Lower lobe of right lung (tissue), 2 donors: ENCODE results near the gene GABRR1. TPM values are rescaled to one million over a fixed set of nuclear protein-coding genes. Genes with fewer than 3 reads are reported as not detected.
"Not testable (repeated sequence)": the region's sequence is repeated elsewhere in the genome, so short reads cannot be mapped to it uniquely, and the experiment has no call there.

Experiments
- ATAC-seq, 2 donors: fragments of 200-7000 bp; cut with Tn5 transposase; one replicate each; pipeline ENCODE4 v1.9.1; 2020 to 2022; ENCODE audit warnings: mild to moderate bottlenecking in 2 of 2, moderate library complexity in 2 of 2
- DNase-seq: peaks from one replicate; pipeline ENCODE4 v3.0.0-alpha.2; 2020
- H3K27ac ChIP-seq: fragments of 200-600 bp; one replicate; pipeline ENCODE4 v1.8.0; 2022
- H3K27me3 ChIP-seq: fragments of 200-600 bp; one replicate; pipeline ENCODE4 v1.8.0; 2022; ENCODE audit warnings: low read depth
- H3K36me3 ChIP-seq: fragments of 200-600 bp; one replicate; pipeline ENCODE4 v1.8.0; 2022; ENCODE audit warnings: mild to moderate bottlenecking
- H3K4me1 ChIP-seq: fragments of 200-600 bp; one replicate; pipeline ENCODE4 v1.8.0; 2022
- H3K4me3 ChIP-seq: fragments of 200-600 bp; one replicate; pipeline ENCODE4 v1.8.0; 2022; ENCODE audit warnings: mild to moderate bottlenecking
- H3K9me3 ChIP-seq: fragments of 200-600 bp; one replicate; pipeline ENCODE4 v1.8.0; 2022
- intact Hi-C: fragments of 100-400 bp; cut with DNase I; formaldehyde crosslinking; loops from one replicate; pipeline ENCODE4 v1.11.0; 2022
- total RNA-seq: library from RNA; stranded (reverse); fragmentation: NEBNext Ultra II Directional; extraction: Animal tissue kit (Norgen Biotek cat#: 25700); gene quantifications from one replicate; pipeline ENCODE4 v1.2.1, GENCODE V29; 2021
- TF ChIP-seq, protein P1 (sequence below): fragments of 200-600 bp; IDR thresholded peaks from one replicate; pipeline ENCODE4 v1.8.0; 2022; ENCODE audit warnings: antibody characterized with exemption, mild to moderate bottlenecking
- donor health status: DM: no; HTN: yes; CAD: no; lungs with severe emphysema.

GABRR1 gene
- total RNA-seq, 1 donor from 2014 or later: not detected

DNA sequence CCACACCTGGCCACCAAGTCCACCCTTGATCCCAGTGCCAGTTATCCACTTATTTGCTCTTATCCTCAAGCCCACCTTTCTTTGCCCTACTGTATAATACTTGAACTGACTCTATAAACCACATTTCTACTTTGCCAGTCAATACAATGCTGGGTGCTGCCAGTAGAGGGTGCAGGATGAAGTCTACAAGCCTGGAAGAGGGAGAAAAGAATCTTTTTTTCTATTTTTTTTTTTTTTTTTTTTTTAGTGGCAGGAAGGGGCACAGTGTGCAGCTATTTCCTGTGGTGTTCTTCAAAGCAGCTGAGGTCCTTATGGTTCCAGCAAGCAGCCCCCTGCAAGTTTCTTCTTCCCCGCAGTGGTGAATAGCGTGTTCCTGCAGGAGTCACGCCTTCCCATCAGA is 22.2 kb upstream of the GABRR1 start:
- Histone ChIP-seq H3K9me3 (no peaks in the 10 kb centered on the region), H3K27me3 (no peaks in the 10 kb centered on the region), H3K4me3 (no peak overlapping the region), H3K27ac (no peak overlapping the region), H3K36me3 (no peaks in the 10 kb centered on the region), H3K4me1 (no peaks in the 10 kb centered on the region)
- ATAC-seq: no peak
- DNase-seq: no peak
- intact Hi-C loops: no loop called here
- TF ChIP-seq, protein P1, sequence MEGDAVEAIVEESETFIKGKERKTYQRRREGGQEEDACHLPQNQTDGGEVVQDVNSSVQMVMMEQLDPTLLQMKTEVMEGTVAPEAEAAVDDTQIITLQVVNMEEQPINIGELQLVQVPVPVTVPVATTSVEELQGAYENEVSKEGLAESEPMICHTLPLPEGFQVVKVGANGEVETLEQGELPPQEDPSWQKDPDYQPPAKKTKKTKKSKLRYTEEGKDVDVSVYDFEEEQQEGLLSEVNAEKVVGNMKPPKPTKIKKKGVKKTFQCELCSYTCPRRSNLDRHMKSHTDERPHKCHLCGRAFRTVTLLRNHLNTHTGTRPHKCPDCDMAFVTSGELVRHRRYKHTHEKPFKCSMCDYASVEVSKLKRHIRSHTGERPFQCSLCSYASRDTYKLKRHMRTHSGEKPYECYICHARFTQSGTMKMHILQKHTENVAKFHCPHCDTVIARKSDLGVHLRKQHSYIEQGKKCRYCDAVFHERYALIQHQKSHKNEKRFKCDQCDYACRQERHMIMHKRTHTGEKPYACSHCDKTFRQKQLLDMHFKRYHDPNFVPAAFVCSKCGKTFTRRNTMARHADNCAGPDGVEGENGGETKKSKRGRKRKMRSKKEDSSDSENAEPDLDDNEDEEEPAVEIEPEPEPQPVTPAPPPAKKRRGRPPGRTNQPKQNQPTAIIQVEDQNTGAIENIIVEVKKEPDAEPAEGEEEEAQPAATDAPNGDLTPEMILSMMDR: no peak

DNA sequence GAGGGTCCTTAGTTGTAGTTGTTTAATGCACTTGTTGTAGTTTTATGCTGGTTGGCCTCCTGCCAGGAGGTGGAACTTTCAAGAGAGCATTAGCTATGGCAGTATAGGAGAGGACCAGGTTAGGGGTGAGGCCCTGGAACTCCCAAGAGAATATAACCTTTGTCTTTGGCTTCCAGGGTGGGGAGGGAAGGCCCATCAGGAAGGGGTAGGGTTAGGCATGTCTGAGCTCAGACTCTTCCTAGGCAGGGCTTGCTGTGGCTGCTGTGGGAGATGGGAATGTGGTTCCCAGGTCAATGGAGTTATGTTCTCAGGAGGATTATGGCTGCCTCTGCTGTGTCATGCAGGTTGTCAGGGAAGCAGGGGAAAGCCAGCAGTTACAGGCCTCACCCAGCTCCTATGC is 20.0 kb upstream of the GABRR1 start:
- Histone ChIP-seq H3K9me3 (no peaks in the 10 kb centered on the region), H3K27ac (no peak overlapping the region), H3K27me3 (no peaks in the 10 kb centered on the region), H3K4me1 (no peaks in the 10 kb centered on the region), H3K4me3 (no peak overlapping the region), H3K36me3 (no peaks in the 10 kb centered on the region)
- TF ChIP-seq, protein P1: no peak
- DNase-seq (no peak), ATAC-seq (no peak)
- intact Hi-C loops: no loop called here

DNA sequence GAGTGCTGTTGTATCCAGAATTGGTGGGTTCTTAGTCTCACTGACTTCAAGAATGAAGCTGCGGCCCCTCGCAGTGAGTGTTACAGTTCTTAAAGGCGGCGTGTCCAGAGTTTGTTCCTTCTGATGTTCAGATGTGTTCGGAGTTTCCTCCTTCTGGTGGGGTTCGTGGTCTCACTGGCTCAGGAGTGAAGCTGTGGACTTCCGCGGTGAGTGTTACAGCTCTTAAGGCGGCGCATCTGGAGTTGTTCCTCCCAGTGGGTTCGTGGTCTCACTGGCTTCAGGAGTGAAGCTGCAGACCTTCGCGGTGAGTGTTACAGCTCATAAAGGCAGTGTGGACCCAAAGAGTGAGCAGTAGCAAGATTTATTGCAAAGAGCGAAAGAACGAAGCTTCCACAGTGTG is 16.4 kb upstream of the GABRR1 start:
- H3K27ac ChIP-seq, H3K4me1 ChIP-seq, ATAC-seq, H3K27me3 ChIP-seq, H3K36me3 ChIP-seq, DNase-seq, H3K4me3 ChIP-seq, H3K9me3 ChIP-seq, intact Hi-C loops: not testable (repeated sequence)

DNA sequence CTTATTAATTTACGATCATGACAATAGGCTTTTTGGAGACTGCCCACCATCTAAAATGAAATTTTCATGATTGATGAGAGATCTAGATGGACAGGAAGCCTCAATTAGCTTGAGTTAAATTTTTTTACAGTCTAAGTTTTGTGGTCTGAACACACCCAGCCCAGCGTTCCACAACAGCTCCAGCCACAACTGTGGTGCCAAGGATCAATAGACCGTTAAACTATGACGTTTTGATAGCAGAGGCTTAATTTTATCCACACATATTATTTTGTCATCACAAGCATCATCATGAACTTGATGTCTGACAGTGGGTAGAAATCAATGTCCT is 5.5 kb upstream of the GABRR1 start:
- H3K27me3 ChIP-seq: no peaks in the 10 kb centered on the region
- DNase-seq (no peak), ATAC-seq (no peak)
- H3K27ac ChIP-seq: no peak overlapping the region
- H3K9me3 ChIP-seq: no peaks in the 10 kb centered on the region
- H3K4me1 ChIP-seq: no peaks in the 10 kb centered on the region
- TF ChIP-seq, protein P1: no peak
- intact Hi-C loops: no loop called here
- H3K4me3 ChIP-seq: no peak overlapping the region
- H3K36me3 ChIP-seq: no peaks in the 10 kb centered on the region

DNA sequence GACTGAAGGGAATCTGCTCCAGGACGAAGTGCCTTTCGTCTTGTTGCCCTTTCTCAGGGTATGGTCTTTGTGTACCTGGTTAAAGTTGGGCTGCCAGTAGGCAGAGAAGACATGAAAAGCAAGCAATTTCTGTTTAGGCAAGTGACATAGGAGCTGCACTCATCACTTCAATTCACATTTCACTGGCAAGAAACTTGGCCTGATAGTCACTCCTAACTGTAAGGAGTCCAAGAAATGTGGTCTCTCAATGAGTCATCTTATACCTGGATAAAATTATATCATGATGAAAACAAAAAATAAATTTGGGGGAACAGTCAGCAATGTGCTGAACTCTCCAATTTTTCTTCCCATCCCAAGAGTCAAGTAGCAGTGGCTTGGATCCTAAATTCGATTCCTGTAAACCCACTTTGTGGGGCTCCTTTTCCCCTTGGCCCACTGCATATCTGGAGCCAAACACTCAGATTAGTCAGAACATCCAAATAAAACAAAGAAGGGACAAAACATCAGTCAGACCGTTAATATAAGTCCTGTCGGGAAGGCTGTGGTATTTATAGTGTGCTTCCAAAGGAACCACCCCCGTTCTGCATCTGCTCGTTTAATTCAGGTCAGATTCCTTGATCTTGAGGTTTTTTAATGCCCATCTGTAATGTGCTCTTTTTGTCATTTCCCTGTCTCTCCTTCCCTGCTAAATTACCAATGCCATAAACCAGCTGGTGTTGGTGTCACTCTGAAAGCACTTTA is 5.0 kb upstream of the GABRR1 start:
- TF ChIP-seq, protein P1: no peak
- no peak overlapping the region for H3K27ac ChIP-seq
- no peaks in the 10 kb centered on the region for H3K27me3 ChIP-seq
- H3K9me3 ChIP-seq: no peaks in the 10 kb centered on the region
- no peak for ATAC-seq
- no peaks in the 10 kb centered on the region for H3K36me3 ChIP-seq
- H3K4me1 ChIP-seq: no peaks in the 10 kb centered on the region
- H3K4me3 ChIP-seq: no peak overlapping the region
- intact Hi-C loops: no loop called here
- no peak for DNase-seq

DNA sequence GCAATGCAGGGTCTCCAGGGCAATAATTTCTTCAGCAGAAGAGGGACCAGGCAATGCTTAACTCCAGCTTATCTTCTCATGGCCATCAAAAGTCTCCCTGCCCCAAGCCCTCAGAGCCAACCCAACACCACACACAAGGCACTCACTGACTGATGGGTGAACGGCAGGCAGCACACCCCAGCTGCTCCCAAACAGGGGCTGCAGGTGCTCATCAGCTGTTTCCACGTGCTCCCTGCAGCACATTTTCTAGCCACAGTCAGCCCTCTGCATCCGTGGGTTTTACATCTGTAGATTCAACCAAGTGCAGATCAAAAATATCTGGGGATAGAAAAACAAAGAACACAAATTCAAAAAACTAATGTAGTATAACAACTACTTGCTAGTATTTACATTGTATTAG is 4.0 kb upstream of the GABRR1 start:
- Histone ChIP-seq H3K27me3 (no peaks in the 10 kb centered on the region), H3K4me3 (no peak overlapping the region), H3K27ac (no peak overlapping the region), H3K4me1 (no peaks in the 10 kb centered on the region), H3K9me3 (no peaks in the 10 kb centered on the region), H3K36me3 (no peaks in the 10 kb centered on the region)
- DNase-seq (no peak), ATAC-seq (no peak)
- intact Hi-C loops: no loop called here
- TF ChIP-seq, protein P1: no peak
